ENCODE data around the gene CBFA2T3.

DNA sequence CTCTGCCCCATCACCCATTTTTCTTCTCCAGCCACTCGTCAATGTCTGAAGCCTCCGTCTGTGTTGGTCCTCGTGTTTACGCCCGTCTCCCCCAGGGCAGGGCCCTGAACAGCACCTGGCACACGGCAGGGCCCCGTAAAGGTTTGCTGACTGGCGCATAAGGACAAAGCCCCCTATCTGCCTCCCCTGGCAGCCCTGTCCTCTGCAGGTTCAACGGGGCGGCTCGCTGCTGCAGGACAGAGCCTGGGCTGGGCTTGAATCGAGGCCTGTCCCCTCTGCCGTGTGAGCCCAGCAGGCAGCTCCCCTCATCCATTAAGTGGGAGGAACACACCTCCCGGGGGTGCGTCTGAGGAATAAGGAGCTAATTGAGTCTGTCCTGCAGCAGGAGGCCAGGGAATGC is 64.5 kb downstream of the CBFA2T3 start:
- no peak for TF ChIP-seq SP1 (IDR thresholded peaks at IDR 0.05; ENCODE audit: low read depth, low read length)
- TF ChIP-seq TAF1 (IDR thresholded peaks at IDR 0.05; ENCODE audit: low read depth, low read length): no peak
- no peak for TF ChIP-seq RNF2 (IDR thresholded peaks at IDR 0.05; ENCODE audit: borderline replicate concordance, low read depth, low read length, missing control alignments, poor library complexity, severe bottlenecking)
- no peak for TF ChIP-seq SIN3A (conservative IDR thresholded peaks at IDR 0.05 in 1 of 2, IDR thresholded peaks at IDR 0.05 in 1 of 2; ENCODE audit: low read depth in 1 of 2, low read length in 2 of 2)
- TF ChIP-seq GTF2F1 (IDR thresholded peaks at IDR 0.05; ENCODE audit: borderline replicate concordance, low read depth, low read length): no peak
- no peak for TF ChIP-seq YY1 (IDR thresholded peaks at IDR 0.05; ENCODE audit: low read depth, low read length)
- no peak for TF ChIP-seq POLR2A (IDR thresholded peaks at IDR 0.05; ENCODE audit: control extremely low read depth in 1 of 2, low read depth in 2 of 2, low read length in 2 of 2)
- TF ChIP-seq, protein P1, sequence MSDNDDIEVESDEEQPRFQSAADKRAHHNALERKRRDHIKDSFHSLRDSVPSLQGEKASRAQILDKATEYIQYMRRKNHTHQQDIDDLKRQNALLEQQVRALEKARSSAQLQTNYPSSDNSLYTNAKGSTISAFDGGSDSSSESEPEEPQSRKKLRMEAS (IDR thresholded peaks at IDR 0.05): no peak
